Measurements from ENCODE around the gene PRTN3.
A peak's percentile ranks its signal among the peaks of the same experiment; 100 is the strongest.
"Not testable (repeated sequence)": the region's sequence is repeated elsewhere in the genome, so short reads cannot be mapped to it uniquely, and the experiment has no call there.

Gene PRTN3

GRCh38 chr19:816500-816857, 24.3 kb upstream of the PRTN3 start:
- no peak for DNase-seq

GRCh38 chr19:820212-820611, 20.6 kb upstream of the PRTN3 start:
- not testable (repeated sequence) for DNase-seq

GRCh38 chr19:821231-821824, 19.5 kb upstream of the PRTN3 start:
- no peak for DNase-seq

DNA sequence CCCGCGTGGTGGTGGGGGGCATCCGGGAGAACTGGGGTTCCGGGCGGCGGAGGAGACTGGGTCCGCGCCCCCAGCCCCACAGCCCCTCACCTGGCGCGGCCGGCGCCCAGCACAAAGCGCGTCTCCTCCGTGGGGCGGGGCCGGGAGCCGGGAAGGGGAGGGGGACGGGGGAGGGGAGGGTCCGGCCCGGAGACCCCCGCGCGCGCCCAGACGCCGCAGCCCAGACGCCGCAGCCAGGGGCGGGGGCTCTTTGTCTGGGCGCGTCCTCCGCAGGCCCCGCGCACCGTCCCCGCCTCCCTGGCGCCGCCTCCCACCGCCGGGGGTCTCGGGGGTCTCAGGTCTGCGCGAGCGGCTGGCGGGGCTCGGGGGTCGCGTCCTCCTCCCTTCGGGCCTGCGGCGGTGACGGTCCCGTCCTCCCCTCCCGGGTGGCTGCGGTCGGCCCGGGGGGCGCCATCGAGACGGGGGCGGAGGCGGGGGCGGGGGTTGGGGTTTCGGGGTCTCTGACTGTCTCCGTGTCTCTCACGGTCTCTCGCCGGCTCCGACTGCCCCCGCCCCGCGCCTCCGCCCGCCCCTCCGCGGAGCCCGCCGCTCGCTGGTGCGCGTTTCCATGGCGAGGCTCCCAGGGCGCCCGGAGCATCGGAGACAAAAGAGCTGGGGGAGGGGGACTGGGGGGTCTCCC, 18.8 kb upstream of the PRTN3 start, which contains the start of gene PLPPR3:
TSS of gene PLPPR3 (minus strand) at position 131 of the 679 bp plus-strand sequence. CDS start 396 bp downstream, outside the sequence.
- DNase-seq = no peak

DNA sequence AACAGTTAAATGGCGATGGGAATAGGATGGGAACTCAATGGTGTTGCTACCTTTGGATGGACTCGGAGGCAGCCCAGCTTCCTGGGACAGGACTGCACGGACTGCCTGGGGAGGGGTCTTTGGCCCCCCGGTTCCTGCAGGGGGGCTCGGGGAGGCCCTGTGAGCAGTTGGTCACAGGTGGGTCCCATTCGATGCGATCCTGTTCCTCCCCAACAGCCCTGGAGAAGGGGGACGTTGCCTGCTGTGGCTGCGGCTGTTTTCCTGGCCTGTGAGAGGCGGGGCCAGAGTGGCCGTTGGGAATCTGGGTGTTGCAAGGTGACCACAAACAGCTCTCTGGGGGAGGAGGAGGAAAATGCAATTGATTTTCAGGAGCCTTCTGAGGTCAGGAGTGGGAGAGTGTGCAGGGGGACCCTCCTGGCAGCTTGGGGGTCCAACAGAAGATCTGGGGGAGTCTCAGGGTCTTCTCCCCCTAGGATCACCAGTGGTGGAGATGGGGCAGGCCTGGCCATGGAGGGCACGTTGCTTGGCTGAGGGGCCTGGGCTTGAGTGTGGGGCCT, 17.2 kb upstream of the PRTN3 start:
- DNase-seq = no peak

DNA sequence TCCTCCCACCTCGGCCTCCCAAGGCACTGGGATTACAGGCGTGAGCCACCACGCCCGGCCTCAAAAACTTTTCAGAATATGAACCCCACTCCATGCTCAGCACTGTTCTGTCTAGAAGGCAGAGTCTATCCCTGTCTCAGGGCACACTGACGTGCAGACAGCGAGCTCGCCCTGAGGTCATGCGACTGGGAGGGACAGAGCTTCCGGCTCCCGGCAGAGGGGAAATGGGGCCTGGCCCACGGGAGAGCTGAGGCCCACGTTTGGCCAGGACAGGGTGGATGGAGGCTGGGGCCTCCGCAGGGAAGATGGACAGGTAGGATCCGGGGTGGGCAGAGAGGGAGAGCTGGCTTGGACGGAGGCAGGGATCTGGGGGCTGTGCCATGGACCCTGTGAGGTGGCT, 15.9 kb upstream of the PRTN3 start:
- no peak for DNase-seq

- no peak for DNase-seq
Measured at GRCh38 chr19:825897-826644, 14.7 kb upstream of the PRTN3 start.

DNA sequence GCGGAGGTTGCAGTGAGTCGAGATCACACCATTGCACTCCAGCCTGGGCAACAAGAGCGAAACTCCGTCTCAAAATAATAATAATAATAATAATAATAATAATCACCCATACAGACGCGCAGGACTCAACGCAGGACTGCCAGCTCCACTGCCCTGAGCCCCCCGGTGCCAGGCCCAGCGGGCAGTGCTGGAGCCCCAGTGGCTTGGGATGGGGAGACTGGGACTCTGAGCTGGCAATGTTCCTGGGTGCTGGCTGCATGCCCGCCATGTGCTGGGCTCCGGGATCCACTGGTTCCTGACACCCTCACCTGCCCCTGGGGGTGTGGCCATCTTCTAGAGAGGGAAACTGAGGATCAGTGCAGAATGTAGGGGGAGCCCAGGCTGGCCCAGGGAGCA, 13.5 kb upstream of the PRTN3 start:
- no peak for DNase-seq

DNA sequence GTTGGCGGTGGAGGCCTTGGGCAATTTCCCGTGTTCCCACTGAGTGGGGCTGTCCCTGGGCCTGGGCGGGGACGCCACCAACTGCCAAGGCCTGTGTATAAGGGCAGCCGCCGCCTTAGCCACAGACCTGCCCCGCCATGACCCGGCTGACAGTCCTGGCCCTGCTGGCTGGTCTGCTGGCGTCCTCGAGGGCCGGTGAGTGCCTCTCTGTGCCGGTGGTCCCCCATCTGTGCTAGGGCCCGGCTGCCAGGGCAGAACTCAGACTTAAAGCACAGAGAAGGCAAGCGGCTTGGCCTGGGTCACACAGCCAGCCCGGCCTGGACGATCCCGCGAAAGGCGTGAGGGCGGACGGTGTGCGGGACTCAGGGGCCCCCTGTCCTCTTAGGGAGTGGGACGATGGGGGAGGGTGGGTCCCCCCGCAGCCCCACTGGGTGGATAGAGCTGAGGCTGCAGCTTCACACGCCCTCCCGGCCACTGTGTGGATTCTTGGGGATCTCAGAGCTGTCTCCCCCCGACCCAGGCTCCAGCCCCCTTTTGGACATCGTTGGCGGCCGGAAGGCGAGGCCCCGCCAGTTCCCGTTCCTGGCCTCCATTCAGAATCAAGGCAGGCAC, 13.0 kb upstream of the PRTN3 start, which contains the start of gene AZU1:
TSS of gene AZU1 (plus strand) at position 128 of the 612 bp plus-strand sequence. CDS start at position 138, 10 bp downstream.
- DNase-seq = no peak

DNA sequence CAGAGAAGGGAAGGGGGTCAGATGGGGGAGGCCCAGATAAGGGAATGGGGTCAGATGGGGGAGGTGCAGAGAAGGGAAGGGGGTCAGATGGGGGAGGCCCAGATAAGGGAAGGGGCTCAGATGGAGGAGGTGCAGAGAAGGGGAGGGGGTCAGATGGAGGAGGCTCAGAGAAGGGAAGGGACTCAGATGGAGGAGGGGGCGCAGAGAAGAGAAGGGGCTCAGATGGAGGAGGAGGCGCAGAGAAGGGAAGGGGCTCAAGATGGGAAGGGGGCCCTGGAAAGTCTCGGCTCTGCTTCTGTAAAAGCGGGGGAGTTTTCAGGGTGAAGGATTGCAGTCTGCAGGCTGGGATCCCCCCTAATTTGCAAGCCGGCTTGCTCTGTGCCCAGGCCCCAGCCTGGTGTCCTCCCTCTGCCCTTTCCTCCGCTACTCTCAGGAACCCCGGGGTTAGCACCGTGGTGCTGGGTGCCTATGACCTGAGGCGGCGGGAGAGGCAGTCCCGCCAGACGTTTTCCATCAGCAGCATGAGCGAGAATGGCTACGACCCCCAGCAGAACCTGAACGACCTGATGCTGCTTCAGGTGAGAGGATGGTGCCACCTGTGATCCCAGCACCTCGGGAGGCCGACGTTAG, 11.6 kb upstream of the PRTN3 start:
- DNase-seq = no peak

DNA sequence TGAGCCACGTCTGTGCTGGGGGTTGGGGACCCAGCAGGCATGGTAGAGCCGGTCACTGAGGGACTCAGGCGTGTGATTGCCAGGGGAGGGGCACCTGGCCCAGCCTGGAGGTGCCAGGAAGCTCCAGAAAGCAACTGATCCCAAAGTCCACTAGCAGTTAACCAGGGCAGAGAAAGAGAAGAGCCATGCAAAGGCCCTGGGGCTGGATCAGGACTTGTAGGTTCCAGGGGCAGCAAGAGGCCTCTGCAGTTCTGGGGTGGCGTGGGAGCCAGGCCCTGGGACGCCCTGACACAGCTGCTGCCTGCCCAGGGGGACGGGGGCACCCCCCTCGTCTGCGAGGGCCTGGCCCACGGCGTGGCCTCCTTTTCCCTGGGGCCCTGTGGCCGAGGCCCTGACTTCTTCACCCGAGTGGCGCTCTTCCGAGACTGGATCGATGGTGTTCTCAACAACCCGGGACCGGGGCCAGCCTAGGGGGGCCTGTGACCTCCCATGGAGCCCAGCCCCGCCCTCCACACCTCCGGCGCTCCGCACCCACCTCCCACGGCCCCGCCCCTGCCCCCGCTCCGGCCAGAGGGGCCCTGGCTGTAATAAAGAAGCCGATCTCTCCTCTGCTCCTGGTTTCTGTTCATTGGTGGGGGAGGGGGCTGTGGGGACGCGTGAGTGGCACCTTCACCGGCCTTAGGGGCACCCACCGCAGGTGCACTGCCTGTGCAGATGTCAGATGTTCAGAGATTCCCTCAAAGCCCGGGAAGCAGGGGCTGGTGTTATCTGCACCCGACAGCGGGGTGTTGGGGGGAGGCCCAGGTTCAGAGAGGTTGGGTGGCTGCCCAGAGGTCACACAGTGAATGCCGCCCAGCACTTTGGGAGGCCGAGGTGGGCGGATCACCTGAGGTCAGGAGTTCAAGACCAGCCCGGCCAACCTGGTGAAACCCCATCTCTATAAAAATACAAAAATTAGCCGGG, 9.1 kb upstream of the PRTN3 start:
- DNase-seq = no peak

- no peak for DNase-seq
Measured at GRCh38 chr19:834216-834615, 6.6 kb upstream of the PRTN3 start.

- no peak for DNase-seq
Measured at GRCh38 chr19:835210-835810, 5.5 kb upstream of the PRTN3 start.

GRCh38 chr19:842802-843179, 2.0 kb downstream of the PRTN3 start:
- not testable (repeated sequence) for DNase-seq

GRCh38 chr19:843180-843835, 2.5 kb downstream of the PRTN3 start:
- peak; percentile 23 for DNase-seq

DNA sequence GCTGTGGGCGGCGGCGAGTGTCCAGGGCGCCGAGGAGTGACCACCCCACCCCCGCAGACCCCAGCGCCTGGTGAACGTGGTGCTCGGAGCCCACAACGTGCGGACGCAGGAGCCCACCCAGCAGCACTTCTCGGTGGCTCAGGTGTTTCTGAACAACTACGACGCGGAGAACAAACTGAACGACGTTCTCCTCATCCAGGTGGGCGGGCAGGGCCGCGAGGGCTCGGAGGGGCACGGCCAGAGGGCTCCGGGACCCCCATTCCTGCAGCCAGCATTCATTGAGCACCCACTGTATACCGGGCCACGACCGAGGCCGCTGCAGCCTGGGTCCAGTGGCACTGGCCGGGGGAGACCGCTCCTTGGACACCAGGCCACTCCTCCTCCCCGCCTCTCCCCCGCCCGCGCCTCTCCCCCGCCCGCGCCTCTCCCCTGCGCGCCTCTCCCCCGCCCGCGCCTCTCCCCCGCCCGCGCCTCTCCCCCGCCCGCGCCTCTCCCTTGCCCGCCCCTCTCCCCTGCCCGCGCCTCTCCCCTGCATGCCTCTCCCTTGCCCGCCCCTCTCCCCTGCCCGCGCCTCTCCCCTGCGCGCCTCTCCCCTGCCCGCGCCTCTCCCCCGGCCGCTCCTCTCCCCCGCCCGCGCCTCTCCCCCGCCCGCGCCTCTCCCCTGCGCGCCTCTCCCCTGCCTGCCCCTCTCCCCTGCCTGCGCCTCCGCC, 3.2 kb downstream of the PRTN3 start:
- DNase-seq = no peak

DNA sequence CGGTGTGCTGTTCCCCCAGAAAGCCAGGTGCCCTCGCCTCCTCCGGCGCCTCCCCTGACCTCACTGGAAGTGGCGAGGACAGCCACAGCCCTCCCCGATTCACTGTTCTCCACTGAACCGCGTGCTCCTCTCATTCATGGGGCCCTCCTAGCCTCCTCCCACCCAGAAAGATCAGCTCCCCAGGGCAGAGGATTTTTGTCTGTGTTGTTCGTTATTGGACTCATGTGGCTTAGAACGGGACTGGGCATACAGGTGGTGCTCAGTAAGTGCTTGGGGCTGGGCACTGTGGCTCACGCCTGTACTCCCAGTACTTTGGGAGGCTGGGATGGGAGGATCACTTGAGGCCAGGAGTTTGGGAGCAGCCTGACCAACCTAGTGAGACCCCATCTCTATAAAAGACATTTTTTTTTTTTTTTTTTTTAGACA, 3.8 kb downstream of the PRTN3 start:
- DNase-seq = no peak

DNA sequence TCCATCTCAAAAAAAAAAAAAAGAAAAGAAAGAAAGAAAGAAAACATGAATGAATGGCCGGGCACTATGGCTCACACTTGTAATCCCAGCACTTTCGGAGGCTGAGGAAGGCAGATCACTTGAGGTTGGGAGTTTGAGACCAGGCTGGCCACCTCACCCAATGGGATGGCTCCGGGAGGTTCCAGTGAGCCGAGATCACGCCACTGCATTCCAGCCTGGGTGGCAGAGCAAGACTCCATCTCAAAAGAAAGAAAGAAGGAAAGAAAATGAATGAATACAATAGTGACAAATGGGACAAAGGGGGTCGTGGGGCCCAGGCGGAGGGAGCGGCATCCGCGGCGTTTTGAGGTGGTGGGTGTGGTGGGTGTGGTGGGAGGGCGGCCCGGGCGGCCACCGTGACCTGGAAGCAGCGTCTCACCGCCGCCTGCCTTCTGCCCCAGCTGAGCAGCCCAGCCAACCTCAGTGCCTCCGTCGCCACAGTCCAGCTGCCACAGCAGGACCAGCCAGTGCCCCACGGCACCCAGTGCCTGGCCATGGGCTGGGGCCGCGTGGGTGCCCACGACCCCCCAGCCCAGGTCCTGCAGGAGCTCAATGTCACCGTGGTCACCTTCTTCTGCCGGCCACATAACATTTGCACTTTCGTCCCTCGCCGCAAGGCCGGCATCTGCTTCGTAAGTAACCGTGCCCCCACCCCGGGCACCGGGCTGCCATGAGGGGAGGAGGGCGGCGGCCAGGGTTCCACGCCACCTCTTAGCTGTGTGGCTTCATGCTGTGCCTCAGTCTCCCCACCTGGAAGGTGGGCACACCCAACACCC, 5.1 kb downstream of the PRTN3 start:
- no peak for DNase-seq

GRCh38 chr19:848386-848921, 7.7 kb downstream of the PRTN3 start:
- no peak for DNase-seq

All from COR-L47 (cell line).